ENCODE data around the gene HDGF. TPM values are rescaled to one million over a fixed set of nuclear protein-coding genes. Genes with fewer than 3 reads are reported as not detected.

Gene HDGF
- 230 and 251 TPM in 2 replicates for total RNA-seq (2014; rRNA removed; shearing (Covaris generic))
- polyA plus RNA-seq (2016; fragmentation: Nextera tagmentation; extraction: Ambion mirVana), result 106 and 126 TPM in 2 replicates
- long read RNA-seq, transcript HDGF-201 (6 exons, 2,380 nt), result major isoform, 14 of 49 reads
- long read RNA-seq, transcript HDGF-202 (6 exons, 960 nt), result minor isoform, 5 of 49 reads
- long read RNA-seq, partial matches to known transcripts, result 29 of 49 reads
- long read RNA-seq, other reads (novel, unspliced or antisense), result 1 of 49 reads

- H3K9me3 Mint-ChIP-seq, result no peaks in the 10 kb centered on the region; the same call in 2 of the 3 replicates
- H3K27me3 Mint-ChIP-seq (ENCODE audit: insufficient read depth, low read depth, poor library complexity), result peaks cover 14% of the 10 kb centered on the region
- Histone ChIP-seq H3K4me2 (peak within 1 kb of the TSS; percentile 100), H3K4me1 (ENCODE audit: insufficient read depth) (peaks cover 40% of the 10 kb centered on the region), H3K4me3 (peak within 1 kb of the TSS; percentile 99), H3K27me3 (ENCODE audit: insufficient read depth) (no peaks in the 10 kb centered on the region), H4K20me1 (replicated peaks; ENCODE audit: insufficient read depth) (peaks cover 7% of the 10 kb centered on the region; the same call in 1 of the 2 replicates), H2AFZ (peak within 1 kb of the TSS; percentile 89), H3K36me3 (ENCODE audit: insufficient read depth) (no peaks in the 10 kb centered on the region), H3K27ac (ENCODE audit: low read depth) (peak within 1 kb of the TSS; percentile 97), H3K79me2 (replicated peaks; ENCODE audit: insufficient read depth) (peaks cover 57% of the 10 kb centered on the region), H3K9me2 (ENCODE audit: insufficient read depth) (no peaks in the 10 kb centered on the region), H3F3A (replicated peaks; ENCODE audit: low read depth) (peaks cover 32% of the 10 kb centered on the region)
- H3K4me3 Mint-ChIP-seq, result peak within 1 kb of the TSS; percentile 89
- H3K4me1 Mint-ChIP-seq, result peaks cover 41% of the 10 kb centered on the region
- H3K36me3 Mint-ChIP-seq (ENCODE audit: low read depth), result peaks cover 21% of the 10 kb centered on the region
- DNase-seq (ENCODE audit: low spot score), result no peak
- no peak for TF ChIP-seq NANOG (IDR thresholded peaks at IDR 0.05; ENCODE audit: borderline replicate concordance)
- TF ChIP-seq ZNF462 (CRISPR knock-in tag; IDR thresholded peaks at IDR 0.05), result no peak
- TF ChIP-seq CREB1 (CRISPR knock-in tag; IDR thresholded peaks at IDR 0.05; ENCODE audit: low read depth), result no peak
- TF ChIP-seq CTCF (conservative IDR thresholded peaks at IDR 0.05; ENCODE audit: low read depth in 2 of 2), result no peak
- TF ChIP-seq ZNF114 (CRISPR knock-in tag; IDR thresholded peaks at IDR 0.05), result no peak
- no peak for TF ChIP-seq REST (IDR thresholded peaks at IDR 0.05; ENCODE audit: unreplicated experiment)
- TF ChIP-seq ZNF331 (CRISPR knock-in tag; IDR thresholded peaks at IDR 0.05; ENCODE audit: low read depth), result no peak
- no peak for TF ChIP-seq STAT1 (IDR thresholded peaks at IDR 0.05; ENCODE audit: unreplicated experiment)
- TF ChIP-seq JUNB (IDR thresholded peaks at IDR 0.05; ENCODE audit: unreplicated experiment), result no peak
- no peak for TF ChIP-seq EZH2phosphoT487 (IDR thresholded peaks at IDR 0.05; ENCODE audit: unreplicated experiment)
- TF ChIP-seq ETS1 (IDR thresholded peaks at IDR 0.05), result no peak
- no peak for TF ChIP-seq POLR2AphosphoS5 (IDR thresholded peaks at IDR 0.05; ENCODE audit: low read depth)
- TF ChIP-seq EZH2 (IDR thresholded peaks at IDR 0.05; ENCODE audit: low read depth, unreplicated experiment), result no peak
- peak within 1 kb of the TSS; percentile 97 for H3K27ac Mint-ChIP-seq
- no peak; the same call in 2 of the 3 replicates for ATAC-seq
These were observed at the start of gene HDGF for GRCh38 chr1:156751451-156751756. TSS of gene HDGF (minus strand) at chr1:156751675. CDS start at chr1:156751429, 246 bp downstream.

Data from GM23338 (cell line).